Nephron (organoid): ENCODE measurements around the gene BTK.

Source experiments
- H3K27ac Mint-ChIP-seq, 3 experiments: 2 replicates each; pipeline ENCODE4 v1.8.0; 2020; ENCODE audit warnings: mixed read lengths in 3 of 3, mild to moderate bottlenecking in 2 of 3, moderate library complexity in 1 of 3
- H3K27me3 Mint-ChIP-seq: 2 replicates; pipeline ENCODE4 v1.8.0; 2021; ENCODE audit warnings: low read depth, mild to moderate bottlenecking, moderate library complexity, mixed read lengths
- H3K36me3 Mint-ChIP-seq: 2 replicates; pipeline ENCODE4 v1.8.0; 2020; ENCODE audit warnings: low read depth, mixed read lengths
- H3K4me1 Mint-ChIP-seq: 2 replicates; pipeline ENCODE4 v1.8.0; 2020; ENCODE audit warnings: mixed read lengths
- H3K4me3 Mint-ChIP-seq, 3 experiments: 2 replicates each; pipeline ENCODE4 v1.8.0; 2020; ENCODE audit warnings: mild to moderate bottlenecking in 3 of 3, mixed read lengths in 3 of 3, moderate library complexity in 2 of 3
- H3K9me3 Mint-ChIP-seq: 2 replicates; pipeline ENCODE4 v1.8.0; 2020; ENCODE audit warnings: mixed read lengths
- TF ChIP-seq, protein P1 (sequence below), 3 experiments: fragments of 200-600 bp; sonication (generic); IDR thresholded peaks; one replicate each; pipeline ENCODE4 v1.5.0; 2021; ENCODE audit warnings: antibody characterized with exemption in 3 of 3; ENCODE audit not compliant: unreplicated experiment in 3 of 3

Gene BTK

DNA sequence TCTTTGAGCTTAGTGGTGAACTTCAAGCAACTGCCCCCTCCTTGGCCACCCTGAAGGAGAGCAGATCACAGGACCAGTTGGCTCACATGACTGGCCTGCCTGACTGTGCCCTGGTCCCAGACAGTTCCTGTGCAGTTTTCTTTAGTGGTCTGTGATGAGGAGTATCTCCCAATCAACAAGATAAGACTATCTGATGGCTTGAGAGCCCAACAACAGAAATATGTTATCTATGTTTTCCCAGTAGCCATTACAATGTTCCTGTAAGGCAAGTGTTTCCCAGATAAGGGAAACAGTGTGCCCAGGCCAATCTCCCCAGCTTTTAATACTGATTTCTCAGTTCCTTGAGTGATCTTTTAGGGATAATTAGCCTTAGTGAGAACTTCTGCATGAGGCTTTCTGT is 23.2 kb downstream of the BTK start:
- Mint-ChIP-seq H3K36me3 (no peaks in the 10 kb centered on the region), H3K4me1 (no peaks in the 10 kb centered on the region), H3K4me3 (no peak overlapping the region), H3K27me3 (no peaks in the 10 kb centered on the region), H3K9me3 (peaks cover 3% of the 10 kb centered on the region), H3K27ac (no peak overlapping the region)
- TF ChIP-seq, protein P1, sequence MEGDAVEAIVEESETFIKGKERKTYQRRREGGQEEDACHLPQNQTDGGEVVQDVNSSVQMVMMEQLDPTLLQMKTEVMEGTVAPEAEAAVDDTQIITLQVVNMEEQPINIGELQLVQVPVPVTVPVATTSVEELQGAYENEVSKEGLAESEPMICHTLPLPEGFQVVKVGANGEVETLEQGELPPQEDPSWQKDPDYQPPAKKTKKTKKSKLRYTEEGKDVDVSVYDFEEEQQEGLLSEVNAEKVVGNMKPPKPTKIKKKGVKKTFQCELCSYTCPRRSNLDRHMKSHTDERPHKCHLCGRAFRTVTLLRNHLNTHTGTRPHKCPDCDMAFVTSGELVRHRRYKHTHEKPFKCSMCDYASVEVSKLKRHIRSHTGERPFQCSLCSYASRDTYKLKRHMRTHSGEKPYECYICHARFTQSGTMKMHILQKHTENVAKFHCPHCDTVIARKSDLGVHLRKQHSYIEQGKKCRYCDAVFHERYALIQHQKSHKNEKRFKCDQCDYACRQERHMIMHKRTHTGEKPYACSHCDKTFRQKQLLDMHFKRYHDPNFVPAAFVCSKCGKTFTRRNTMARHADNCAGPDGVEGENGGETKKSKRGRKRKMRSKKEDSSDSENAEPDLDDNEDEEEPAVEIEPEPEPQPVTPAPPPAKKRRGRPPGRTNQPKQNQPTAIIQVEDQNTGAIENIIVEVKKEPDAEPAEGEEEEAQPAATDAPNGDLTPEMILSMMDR (IDR thresholded peaks at IDR 0.05; ENCODE audit: unreplicated experiment in 3 of 3), result no peak

DNA sequence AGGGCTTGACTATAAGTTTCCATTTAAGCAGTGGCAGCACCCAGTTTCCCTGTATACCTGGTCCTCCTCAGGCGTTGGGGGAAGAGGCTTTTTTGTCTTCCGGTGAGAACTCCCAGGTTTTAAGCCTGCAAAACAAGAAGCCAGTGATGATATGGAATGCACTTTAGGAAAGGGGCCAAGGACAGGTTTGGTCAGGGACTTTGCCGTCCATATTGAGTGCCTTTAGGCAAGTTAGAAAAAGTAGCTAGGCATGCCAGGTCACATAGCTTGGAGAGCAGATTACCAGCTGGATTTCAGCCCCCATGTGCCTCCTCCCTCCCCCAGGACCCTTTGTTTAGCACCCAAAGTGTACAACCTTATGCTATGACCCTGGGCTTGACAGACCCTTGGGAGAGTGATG is 23.9 kb downstream of the BTK start:
- H3K9me3 Mint-ChIP-seq, result peaks cover 3% of the 10 kb centered on the region
- no peaks in the 10 kb centered on the region for H3K4me1 Mint-ChIP-seq
- H3K36me3 Mint-ChIP-seq, result no peaks in the 10 kb centered on the region
- no peaks in the 10 kb centered on the region for H3K27me3 Mint-ChIP-seq
- H3K4me3 Mint-ChIP-seq, result no peak overlapping the region
- no peak overlapping the region for H3K27ac Mint-ChIP-seq
- TF ChIP-seq, protein P1 (IDR thresholded peaks at IDR 0.05; ENCODE audit: unreplicated experiment in 3 of 3), result no peak

DNA sequence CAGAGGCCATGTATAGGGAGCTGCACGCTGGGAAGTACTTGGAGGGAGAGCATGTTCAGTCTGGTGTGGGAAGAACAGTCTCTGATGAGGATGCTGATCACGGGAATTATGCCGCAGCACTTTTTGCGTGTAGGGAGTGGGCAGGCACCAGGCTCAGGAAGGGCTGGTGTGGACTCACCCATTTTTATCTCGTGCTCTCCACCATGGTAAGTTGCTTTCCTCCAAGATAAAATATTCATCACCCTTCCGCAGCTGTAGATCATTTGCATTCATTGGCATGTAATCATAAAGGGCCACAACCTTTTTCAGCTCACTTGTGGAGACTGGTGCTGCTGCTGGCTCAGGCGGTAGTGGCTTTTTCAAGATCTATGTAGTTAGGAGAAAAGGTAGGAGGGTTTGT is 25.6 kb downstream of the BTK start:
- Mint-ChIP-seq H3K4me1 (no peaks in the 10 kb centered on the region), H3K27me3 (no peaks in the 10 kb centered on the region), H3K27ac (no peak overlapping the region), H3K36me3 (no peaks in the 10 kb centered on the region), H3K9me3 (peaks cover 6% of the 10 kb centered on the region), H3K4me3 (no peak overlapping the region)
- TF ChIP-seq, protein P1 (IDR thresholded peaks at IDR 0.05; ENCODE audit: unreplicated experiment in 3 of 3), result no peak

DNA sequence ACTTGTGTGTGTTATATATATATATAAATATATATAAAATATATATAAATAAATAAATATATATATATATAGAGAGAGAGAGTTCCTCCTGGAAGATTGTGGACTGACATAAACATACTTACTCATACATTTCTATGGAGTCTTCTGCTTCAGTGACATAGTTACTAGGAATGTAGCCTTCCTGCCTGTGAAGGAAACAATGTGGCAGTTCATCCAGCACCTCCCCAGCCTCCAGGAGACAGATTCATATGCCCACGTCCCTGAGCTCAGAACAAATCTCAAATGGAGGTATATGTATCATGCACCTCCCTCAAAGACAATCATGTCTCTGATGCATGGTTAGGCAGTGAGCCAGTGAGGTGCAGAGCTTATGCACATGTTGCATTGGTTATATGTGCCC is 26.0 kb downstream of the BTK start:
- H3K27ac Mint-ChIP-seq, result no peak overlapping the region
- H3K4me1 Mint-ChIP-seq, result no peaks in the 10 kb centered on the region
- H3K4me3 Mint-ChIP-seq, result no peak overlapping the region
- TF ChIP-seq, protein P1 (IDR thresholded peaks at IDR 0.05; ENCODE audit: unreplicated experiment in 3 of 3), result no peak
- H3K36me3 Mint-ChIP-seq, result no peaks in the 10 kb centered on the region
- H3K9me3 Mint-ChIP-seq, result peaks cover 4% of the 10 kb centered on the region
- H3K27me3 Mint-ChIP-seq, result no peaks in the 10 kb centered on the region

DNA sequence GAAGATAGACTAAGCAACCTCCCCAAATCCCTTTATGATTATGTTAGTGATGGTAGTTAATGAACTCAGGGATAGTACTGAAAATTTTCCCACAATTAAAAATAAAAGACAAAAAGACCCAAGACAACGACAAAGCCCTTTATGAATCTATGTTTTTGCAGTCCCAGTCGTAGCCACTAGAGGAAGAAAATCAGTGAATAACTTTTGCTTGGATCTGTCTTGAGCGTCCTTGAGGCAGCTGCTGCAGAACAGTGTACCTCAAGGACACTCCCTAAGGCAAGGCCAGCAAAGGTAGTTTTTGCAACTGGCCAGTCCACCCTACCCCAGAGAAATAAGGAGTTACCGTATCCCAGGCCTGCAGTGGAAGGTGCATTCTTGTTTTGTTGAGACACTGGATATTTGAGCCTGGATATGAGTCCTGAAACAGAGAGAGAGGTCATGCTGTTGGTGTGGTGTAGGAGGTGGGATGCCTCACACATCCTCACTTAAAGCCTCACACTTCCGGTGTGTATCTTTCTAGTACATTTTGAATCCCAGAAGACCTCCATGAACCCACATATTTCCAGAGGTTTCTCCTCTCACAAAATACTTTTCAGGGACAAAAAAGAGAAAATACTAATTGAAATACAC is 28.7 kb downstream of the BTK start:
- H3K9me3 Mint-ChIP-seq, result peaks cover 10% of the 10 kb centered on the region
- no peaks in the 10 kb centered on the region for H3K36me3 Mint-ChIP-seq
- TF ChIP-seq, protein P1 (IDR thresholded peaks at IDR 0.05; ENCODE audit: unreplicated experiment in 3 of 3), result peak; percentile 12 to 26 (median 13)
- H3K27ac Mint-ChIP-seq, result no peak overlapping the region
- no peaks in the 10 kb centered on the region for H3K4me1 Mint-ChIP-seq
- H3K27me3 Mint-ChIP-seq, result no peaks in the 10 kb centered on the region
- no peak overlapping the region for H3K4me3 Mint-ChIP-seq

DNA sequence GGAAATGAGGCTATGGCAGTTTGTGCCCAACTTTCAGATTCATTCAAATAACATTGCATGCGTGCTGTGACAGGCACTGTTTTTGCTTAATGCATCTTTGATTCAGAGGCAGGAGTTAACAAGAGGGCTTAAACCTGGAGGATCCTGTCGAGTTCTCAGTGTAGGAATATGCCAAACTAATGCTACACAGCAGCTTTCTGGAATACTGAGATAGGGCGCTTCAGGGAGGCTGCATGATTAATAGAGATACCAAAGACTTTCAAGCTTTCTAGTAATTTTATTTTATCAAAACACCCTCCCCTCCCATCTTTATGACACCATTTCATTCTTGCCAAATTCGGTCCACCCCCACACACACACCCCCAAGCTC is 36.8 kb downstream of the BTK start:
- H3K27me3 Mint-ChIP-seq, result no peaks in the 10 kb centered on the region
- TF ChIP-seq, protein P1 (IDR thresholded peaks at IDR 0.05; ENCODE audit: unreplicated experiment in 3 of 3), result no peak
- H3K36me3 Mint-ChIP-seq, result peaks cover 8% of the 10 kb centered on the region
- H3K4me3 Mint-ChIP-seq, result peak overlapping the region; percentile 89 to 92 (median 92)
- H3K9me3 Mint-ChIP-seq, result peaks cover 9% of the 10 kb centered on the region
- peaks cover 7% of the 10 kb centered on the region for H3K4me1 Mint-ChIP-seq
- H3K27ac Mint-ChIP-seq, result peak overlapping the region; percentile 84 to 91 (median 88)
